WTC11 (cell line): Measurements from ENCODE around the gene SPSB2. TPM values are rescaled to one million over a fixed set of nuclear protein-coding genes. Genes with fewer than 3 reads are reported as not detected.

Source experiments
- ATAC-seq: fragments of 200-7000 bp; cut with Tn5 transposase; 2 replicates; pipeline ENCODE4 v1.10.0; 2021; ENCODE audit warnings: mild to moderate bottlenecking, moderate library complexity
- CTCF ChIA-PET: fragments of 300-600 bp; sonication (Branson Sonifier 250); formaldehyde crosslinking; loops from one replicate; lab custom pipeline; 2021; ENCODE audit warnings: antibody characterized with exemption; lab: Charles Lee
- POLR2A ChIA-PET: fragments of 350-600 bp; sonication (Branson Sonifier 250); formaldehyde crosslinking; loops from one replicate; lab custom pipeline; 2021; ENCODE audit warnings: antibody characterized with exemption; lab: Charles Lee
- DNase-seq: peaks from one replicate; pipeline ENCODE4 v3.0.0; 2021; ENCODE audit warnings: low spot score
- H3K27ac Mint-ChIP-seq: 2 replicates; pipeline ENCODE4 v1.8.0; 2021; ENCODE audit warnings: mixed read lengths
- H3K27me3 Mint-ChIP-seq: 2 replicates; pipeline ENCODE4 v1.8.0; 2021; ENCODE audit warnings: low read depth, mild to moderate bottlenecking, moderate library complexity, mixed read lengths
- H3K36me3 Mint-ChIP-seq: 2 replicates; pipeline ENCODE4 v1.8.0; 2021; ENCODE audit warnings: mixed read lengths
- H3K4me1 Mint-ChIP-seq: 2 replicates; pipeline ENCODE4 v1.8.0; 2022; ENCODE audit warnings: mixed read lengths
- H3K4me3 Mint-ChIP-seq: 2 replicates; pipeline ENCODE4 v1.8.0; 2021; ENCODE audit warnings: mild to moderate bottlenecking, moderate library complexity, mixed read lengths
- H3K9me3 Mint-ChIP-seq: 2 replicates; pipeline ENCODE4 v1.8.0; 2021; ENCODE audit warnings: mixed read lengths
- AR ChIP-seq: fragments of 250-450 bp; sonication (Bioruptor Pico); IDR thresholded peaks from 2 replicates; pipeline ENCODE4 v1.9.0; 2021; ENCODE audit warnings: mild to moderate bottlenecking
- ATF1 ChIP-seq: sonication (generic); formaldehyde crosslinking; IDR thresholded peaks from 2 replicates; pipeline ENCODE4 v1.8.1; 2023; ENCODE audit warnings: mild to moderate bottlenecking, moderate library complexity, missing genetic modification reagents
- CREB1 ChIP-seq: sonication (generic); formaldehyde crosslinking; IDR thresholded peaks from 2 replicates; pipeline ENCODE4 v1.8.0; 2023; ENCODE audit warnings: mild to moderate bottlenecking, missing genetic modification reagents
- ERG ChIP-seq: fragments of 250-450 bp; sonication (Bioruptor Pico); IDR thresholded peaks from 2 replicates; pipeline ENCODE4 v1.8.0; 2021; ENCODE audit warnings: mild to moderate bottlenecking
- FOXP4 ChIP-seq: sonication (generic); formaldehyde crosslinking; IDR thresholded peaks from 2 replicates; pipeline ENCODE4 v1.8.0; 2022; ENCODE audit warnings: mild to moderate bottlenecking, missing genetic modification reagents
- MYBL2 ChIP-seq: sonication (generic); formaldehyde crosslinking; IDR thresholded peaks from 2 replicates; pipeline ENCODE4 v1.8.1; 2023; ENCODE audit warnings: mild to moderate bottlenecking, moderate library complexity, missing genetic modification reagents
- NR1H2 ChIP-seq: sonication (generic); formaldehyde crosslinking; IDR thresholded peaks from 2 replicates; pipeline ENCODE4 v1.9.0; 2021; ENCODE audit warnings: mild to moderate bottlenecking, moderate library complexity, missing genetic modification reagents
- RORB ChIP-seq: fragments of 250-450 bp; sonication (Bioruptor Pico); IDR thresholded peaks from 2 replicates; pipeline ENCODE4 v1.9.0; 2021; ENCODE audit warnings: mild to moderate bottlenecking
- SP1 ChIP-seq: sonication (generic); formaldehyde crosslinking; conservative IDR thresholded peaks from 2 replicates; pipeline ENCODE4 v1.8.1; 2022; ENCODE audit warnings: missing genetic modification reagents
- TP53 ChIP-seq: sonication (generic); formaldehyde crosslinking; IDR thresholded peaks from 2 replicates; pipeline ENCODE4 v1.8.1; 2023; ENCODE audit warnings: mild to moderate bottlenecking, missing genetic modification reagents
- USF1 ChIP-seq: sonication (generic); formaldehyde crosslinking; IDR thresholded peaks from 2 replicates; pipeline ENCODE4 v1.8.0; 2022; ENCODE audit warnings: mild to moderate bottlenecking, missing genetic modification reagents
- USF2 ChIP-seq: sonication (generic); formaldehyde crosslinking; IDR thresholded peaks from 2 replicates; pipeline ENCODE4 v1.8.1; 2023; ENCODE audit warnings: mild to moderate bottlenecking, missing genetic modification reagents, moderate library complexity
- ZBTB43 ChIP-seq: sonication (generic); formaldehyde crosslinking; IDR thresholded peaks from 2 replicates; pipeline ENCODE4 v1.8.1; 2023; ENCODE audit warnings: mild to moderate bottlenecking, missing genetic modification reagents
- ZNF232 ChIP-seq: sonication (generic); formaldehyde crosslinking; IDR thresholded peaks from 2 replicates; pipeline ENCODE4 v1.8.0; 2022; ENCODE audit warnings: mild to moderate bottlenecking, missing genetic modification reagents
- ZSCAN18 ChIP-seq: fragments of 250-450 bp; sonication (Bioruptor Pico); IDR thresholded peaks from 2 replicates; pipeline ENCODE4 v2.1.2; 2022; ENCODE audit warnings: mild to moderate bottlenecking, moderate library complexity
- total RNA-seq: library from RNA; stranded (reverse); gene quantifications from 3 replicates; pipeline ENCODE4 v1.2.3, GENCODE V29; 2021
- TF ChIP-seq, protein P1 (sequence below): sonication (generic); formaldehyde crosslinking; IDR thresholded peaks from 2 replicates; pipeline ENCODE4 v1.8.1; 2022; ENCODE audit warnings: mild to moderate bottlenecking, missing genetic modification reagents, moderate library complexity, borderline replicate concordance
- TF ChIP-seq, protein P2 (sequence below): sonication (generic); formaldehyde crosslinking; IDR thresholded peaks from 2 replicates; pipeline ENCODE4 v1.8.0; 2022; ENCODE audit warnings: mild to moderate bottlenecking, missing genetic modification reagents

The SPSB2 gene
- total RNA-seq, 1 experiment from 2014 or later, result 25.5 TPM

GRCh38 chr12:6827982-6828780 lies 44.9 kb downstream of the SPSB2 start, which contains the start of gene P3H3:
Gene P3H3 (plus strand): TSS chr12:6828407. CDS start chr12:6828441, 34 bp downstream.
- 0 out of 2 replicates have a peak, but pooled peaks have one; percentile 45 for TF ChIP-seq FOXP4 (CRISPR knock-in tag)
- TF ChIP-seq USF1, result no peak
- peak; percentile 51; the same call in 1 of the 2 replicates for TF ChIP-seq TP53 (CRISPR knock-in tag)
- TF ChIP-seq, all 79 proteins: peak for 2
- peak; percentile 53 for DNase-seq
- Mint-ChIP-seq H3K4me3 (peak within 1 kb of the TSS; percentile 99), H3K27ac (peak within 1 kb of the TSS; percentile 97), H3K9me3 (no peaks in the 10 kb centered on the region), H3K27me3 (peaks cover 32% of the 10 kb centered on the region), H3K4me1 (peaks cover 44% of the 10 kb centered on the region), H3K36me3 (peaks cover 23% of the 10 kb centered on the region)
- ChIA-PET CTCF (interaction anchor here (1.0 to 8.9 kb wide), 8 partner anchors 12 to 139 kb away, joined by 3 to 110 read pairs (median 6); partner anchors contain the start of genes GNB3, LAG3, MLF2 and PTMS), POLR2A (interaction anchor here (0.6 to 1.9 kb wide), 7 partner anchors 45 to 378 kb away, joined by 3 to 7 read pairs (median 4); partner anchors contain the start of genes MLF2, PTMS and SPSB2)
- ATAC-seq, result no peak

GRCh38 chr12:6827437-6827911 lies 45.6 kb downstream of the SPSB2 start:
- CTCF ChIA-PET, result interaction anchor here (0.8 to 8.9 kb wide), 8 partner anchors 13 to 207 kb away, joined by 3 to 110 read pairs (median 4); partner anchors contain the start of genes GNB3, LAG3, MLF2 and PTMS
- H3K4me1 Mint-ChIP-seq, result peaks cover 51% of the 10 kb centered on the region
- peak; percentile 50 for ATAC-seq
- H3K27ac Mint-ChIP-seq, result peak overlapping the region; percentile 35
- POLR2A ChIA-PET, result interaction anchor here (1.0 to 1.5 kb wide), 3 partner anchors 46 to 75 kb away, joined by 3 to 4 read pairs (median 4); partner anchors contain the start of genes MLF2 and SPSB2
- peak overlapping the region; percentile 65 for H3K4me3 Mint-ChIP-seq
- H3K9me3 Mint-ChIP-seq, result no peaks in the 10 kb centered on the region
- H3K36me3 Mint-ChIP-seq, result peaks cover 21% of the 10 kb centered on the region
- DNase-seq, result peak; percentile 89
- H3K27me3 Mint-ChIP-seq, result peaks cover 38% of the 10 kb centered on the region
- no peak for TF ChIP-seq ZBTB43 (CRISPR knock-in tag)
- no peak for TF ChIP-seq ZSCAN18
- no peak for TF ChIP-seq CREB1
- peak; percentile 88 for TF ChIP-seq USF1
- TF ChIP-seq NR1H2 (CRISPR knock-in tag), result no peak
- TF ChIP-seq ATF1, result no peak
- TF ChIP-seq RORB (CRISPR knock-in tag), result no peak
- TF ChIP-seq AR, result no peak
- TF ChIP-seq, protein P1, sequence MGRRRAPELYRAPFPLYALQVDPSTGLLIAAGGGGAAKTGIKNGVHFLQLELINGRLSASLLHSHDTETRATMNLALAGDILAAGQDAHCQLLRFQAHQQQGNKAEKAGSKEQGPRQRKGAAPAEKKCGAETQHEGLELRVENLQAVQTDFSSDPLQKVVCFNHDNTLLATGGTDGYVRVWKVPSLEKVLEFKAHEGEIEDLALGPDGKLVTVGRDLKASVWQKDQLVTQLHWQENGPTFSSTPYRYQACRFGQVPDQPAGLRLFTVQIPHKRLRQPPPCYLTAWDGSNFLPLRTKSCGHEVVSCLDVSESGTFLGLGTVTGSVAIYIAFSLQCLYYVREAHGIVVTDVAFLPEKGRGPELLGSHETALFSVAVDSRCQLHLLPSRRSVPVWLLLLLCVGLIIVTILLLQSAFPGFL, result no peak
- TF ChIP-seq, protein P2, sequence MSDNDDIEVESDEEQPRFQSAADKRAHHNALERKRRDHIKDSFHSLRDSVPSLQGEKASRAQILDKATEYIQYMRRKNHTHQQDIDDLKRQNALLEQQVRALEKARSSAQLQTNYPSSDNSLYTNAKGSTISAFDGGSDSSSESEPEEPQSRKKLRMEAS (CRISPR knock-in tag), result peak; percentile 55; the same call in 1 of the 2 replicates
- TF ChIP-seq USF2 (CRISPR knock-in tag), result peak; percentile 88
- no peak for TF ChIP-seq MYBL2
- 0 out of 2 replicates have a peak, but pooled peaks have one; percentile 32 for TF ChIP-seq ZNF232
- TF ChIP-seq ERG (CRISPR knock-in tag), result no peak
- TF ChIP-seq SP1 (CRISPR knock-in tag), result peak; percentile 35; the same call in 1 of the 2 replicates
